ENCODE data around the gene ACRV1. TPM values are rescaled to one million over a fixed set of nuclear protein-coding genes. Genes with fewer than 3 reads are reported as not detected.

The ACRV1 gene
- total RNA-seq, 4 donors from 2014 or later: not detected

DNA sequence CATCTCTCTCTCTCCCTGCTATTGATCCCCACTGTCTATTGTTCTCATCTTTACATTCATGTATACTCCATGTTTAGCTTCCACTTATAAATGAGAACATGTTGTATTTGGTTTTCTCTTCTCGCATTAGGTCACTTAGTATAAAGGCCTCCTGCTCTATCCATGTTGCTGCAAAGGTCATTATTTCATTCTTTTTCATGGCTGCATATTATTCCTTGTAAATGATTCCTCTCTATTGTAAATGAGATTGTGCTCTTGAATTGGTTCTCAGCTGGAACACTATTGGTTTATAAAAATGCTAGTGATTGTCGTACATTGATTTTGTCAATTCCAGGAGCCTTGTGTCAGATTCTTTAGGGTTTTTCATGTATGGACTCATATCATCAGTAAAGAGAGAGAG lies 13.5 kb downstream of the ACRV1 start:
- H3K27ac ChIP-seq: no peak overlapping the region
- H3K4me3 ChIP-seq: no peak overlapping the region
- H3K27me3 ChIP-seq: no peaks in the 10 kb centered on the region
- intact Hi-C loops (cut with DNase I; ENCODE audit: low total_unique reads): no loop called here
- H3K4me1 ChIP-seq: no peaks in the 10 kb centered on the region
- peaks cover 0 to 4% of the 10 kb centered on the region in 2 donors for H3K9me3 ChIP-seq
- H3K36me3 ChIP-seq: no peaks in the 10 kb centered on the region
- no peak for DNase-seq
- TF ChIP-seq POLR2A (IDR thresholded peaks at IDR 0.05): no peak
- no peak for TF ChIP-seq CTCF (IDR thresholded peaks at IDR 0.05)

DNA sequence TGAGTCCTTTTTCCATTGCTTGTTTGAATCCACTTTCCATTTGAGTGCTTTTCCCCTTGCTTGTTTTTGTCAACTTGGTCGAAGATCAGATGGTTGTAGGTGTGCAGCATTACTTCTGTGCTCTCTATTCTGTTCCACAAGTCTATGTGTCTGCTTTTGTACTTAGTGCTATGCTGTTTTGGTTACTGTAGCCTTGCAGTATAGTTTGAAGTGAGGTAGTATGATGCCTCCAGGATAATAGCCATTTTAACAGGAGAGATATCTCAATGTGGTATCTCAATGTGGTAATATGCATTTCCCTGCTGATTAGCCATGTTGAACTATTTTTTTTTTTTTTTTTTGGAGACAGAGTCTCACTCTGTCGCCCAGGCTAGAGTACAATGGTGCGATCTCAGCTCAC lies 16.7 kb downstream of the ACRV1 start:
- Histone ChIP-seq H3K4me1 (no peaks in the 10 kb centered on the region), H3K9me3 (peaks cover 0 to 4% of the 10 kb centered on the region in 2 donors), H3K4me3 (no peak overlapping the region), H3K27ac (no peak overlapping the region), H3K36me3 (no peaks in the 10 kb centered on the region), H3K27me3 (no peaks in the 10 kb centered on the region)
- TF ChIP-seq CTCF (IDR thresholded peaks at IDR 0.05) (no peak), POLR2A (IDR thresholded peaks at IDR 0.05) (no peak)
- no peak for DNase-seq
- intact Hi-C loops (cut with DNase I; ENCODE audit: low total_unique reads): no loop called here

- H3K4me3 ChIP-seq: no peak overlapping the region
- no peaks in the 10 kb centered on the region for H3K36me3 ChIP-seq
- TF ChIP-seq POLR2A (IDR thresholded peaks at IDR 0.05) (no peak), CTCF (IDR thresholded peaks at IDR 0.05) (no peak)
- H3K4me1 ChIP-seq: no peaks in the 10 kb centered on the region
- no peak for DNase-seq
- intact Hi-C loops (cut with DNase I; ENCODE audit: low total_unique reads): no loop called here
- no peaks in the 10 kb centered on the region for H3K27me3 ChIP-seq
- no peak overlapping the region for H3K27ac ChIP-seq
- peaks cover 0 to 4% of the 10 kb centered on the region in 2 donors for H3K9me3 ChIP-seq
These were observed 18.0 kb downstream of the ACRV1 start for GRCh38 chr11:125662689-125663088.

- no peak for DNase-seq
- Histone ChIP-seq H3K4me1 (no peaks in the 10 kb centered on the region), H3K27ac (no peak overlapping the region), H3K36me3 (no peaks in the 10 kb centered on the region), H3K9me3 (no peaks in the 10 kb centered on the region), H3K4me3 (no peak overlapping the region), H3K27me3 (no peaks in the 10 kb centered on the region)
- TF ChIP-seq CTCF (IDR thresholded peaks at IDR 0.05) (no peak), POLR2A (IDR thresholded peaks at IDR 0.05) (no peak)
- intact Hi-C loops (cut with DNase I; ENCODE audit: low total_unique reads): no loop called here
These were observed 31.0 kb downstream of the ACRV1 start for GRCh38 chr11:125649465-125650166.

GRCh38 chr11:125645871-125646270 lies 34.8 kb downstream of the ACRV1 start:
- no peak for DNase-seq
- H3K4me1 ChIP-seq: no peaks in the 10 kb centered on the region
- no peak overlapping the region for H3K27ac ChIP-seq
- H3K4me3 ChIP-seq: no peak overlapping the region
- intact Hi-C loops (cut with DNase I; ENCODE audit: low total_unique reads): no loop called here
- no peaks in the 10 kb centered on the region for H3K36me3 ChIP-seq
- no peaks in the 10 kb centered on the region for H3K9me3 ChIP-seq
- TF ChIP-seq CTCF (IDR thresholded peaks at IDR 0.05) (no peak), POLR2A (IDR thresholded peaks at IDR 0.05) (no peak)
- no peaks in the 10 kb centered on the region for H3K27me3 ChIP-seq

Data from uterus (tissue), 4 donors.